Measurements from ENCODE around the gene PRKCB. TPM values are rescaled to one million over a fixed set of nuclear protein-coding genes. Genes with fewer than 3 reads are reported as not detected.
A peak's percentile ranks its signal among the peaks of the same experiment; 100 is the strongest.

The PRKCB gene
- total and polyA plus RNA-seq, 12 donors = 0.30 to 8.8 (median 1.1) TPM

GRCh38 chr16:23847948-23848347, 12.2 kb downstream of the PRKCB start:
- H3K36me3 ChIP-seq = no peaks in the 10 kb centered on the region
- no peak for DNase-seq
- intact Hi-C loops (cut with DNase I) = no loop called here
- 45 to 60% methylated on average over 3 of the region's 3 CpGs for whole genome bisulfite sequencing, 2 donors
- no peak for TF ChIP-seq CTCF (IDR thresholded peaks at IDR 0.05)
- ATAC-seq = no peak
- H3K4me3 ChIP-seq = no peak overlapping the region
- peaks cover 0 to 16% (median 0%) of the 10 kb centered on the region in 11 donors for H3K9me3 ChIP-seq
- peaks cover 0 to 16% (median 0%) of the 10 kb centered on the region in 7 donors for H3K27me3 ChIP-seq
- H3K27ac ChIP-seq = no peak overlapping the region
- H3K4me1 ChIP-seq = peaks cover 0 to 18% (median 0%) of the 10 kb centered on the region in 9 donors

GRCh38 chr16:23848958-23849357, 13.2 kb downstream of the PRKCB start:
- 77 to 83% methylated on average over 9 of the region's 9 CpGs for WGBS, 2 donors
- ATAC-seq (no peak), DNase-seq (no peak)
- Histone ChIP-seq H3K4me1 (peaks cover 0 to 29% (median 0%) of the 10 kb centered on the region in 9 donors), H3K27ac (no peak overlapping the region), H3K4me3 (no peak overlapping the region), H3K9me3 (peaks cover 0 to 16% (median 0%) of the 10 kb centered on the region in 11 donors), H3K36me3 (no peaks in the 10 kb centered on the region), H3K27me3 (peaks cover 0 to 16% (median 0%) of the 10 kb centered on the region in 7 donors)
- intact Hi-C loops (cut with DNase I) = no loop called here
- TF ChIP-seq CTCF (IDR thresholded peaks at IDR 0.05) = no peak

GRCh38 chr16:23852794-23853562, 17.2 kb downstream of the PRKCB start:
- Histone ChIP-seq H3K9me3 (peaks cover 0 to 16% (median 0%) of the 10 kb centered on the region in 11 donors), H3K27ac (peak overlapping the region in 1 of 10 donors; percentile 48), H3K36me3 (no peaks in the 10 kb centered on the region), H3K4me3 (no peak overlapping the region), H3K4me1 (peaks cover 0 to 56% (median 0%) of the 10 kb centered on the region in 9 donors), H3K27me3 (peaks cover 0 to 9% (median 3%) of the 10 kb centered on the region in 7 donors)
- no peak for TF ChIP-seq CTCF (IDR thresholded peaks at IDR 0.05)
- WGBS, 2 donors = 31 to 49% methylated on average over 5 of the region's 5 CpGs
- intact Hi-C loops (cut with DNase I) = no loop called here
- no peak for DNase-seq
- peak in 2 of 8 donors; percentile 52 to 58 for ATAC-seq

GRCh38 chr16:23855010-23855409, 19.2 kb downstream of the PRKCB start:
- intact Hi-C loops (cut with DNase I) = no loop called here
- WGBS, 2 donors = 69 to 78% methylated on average over 5 of the region's 5 CpGs
- H3K4me1 ChIP-seq = peaks cover 0 to 66% (median 0%) of the 10 kb centered on the region in 9 donors

More at GRCh38 chr16:23855010-23855409, 19.2 kb downstream of the PRKCB start:
- ATAC-seq = no peak
- Histone ChIP-seq H3K36me3 (no peaks in the 10 kb centered on the region), H3K27ac (peak overlapping the region in 1 of 10 donors; percentile 10), H3K9me3 (peaks cover 0 to 16% (median 0%) of the 10 kb centered on the region in 11 donors), H3K27me3 (peaks cover 0 to 9% (median 3%) of the 10 kb centered on the region in 7 donors), H3K4me3 (no peak overlapping the region)
- no peak for TF ChIP-seq CTCF (IDR thresholded peaks at IDR 0.05)
- no peak for DNase-seq
